ENCODE data around the gene EZR.

DNA sequence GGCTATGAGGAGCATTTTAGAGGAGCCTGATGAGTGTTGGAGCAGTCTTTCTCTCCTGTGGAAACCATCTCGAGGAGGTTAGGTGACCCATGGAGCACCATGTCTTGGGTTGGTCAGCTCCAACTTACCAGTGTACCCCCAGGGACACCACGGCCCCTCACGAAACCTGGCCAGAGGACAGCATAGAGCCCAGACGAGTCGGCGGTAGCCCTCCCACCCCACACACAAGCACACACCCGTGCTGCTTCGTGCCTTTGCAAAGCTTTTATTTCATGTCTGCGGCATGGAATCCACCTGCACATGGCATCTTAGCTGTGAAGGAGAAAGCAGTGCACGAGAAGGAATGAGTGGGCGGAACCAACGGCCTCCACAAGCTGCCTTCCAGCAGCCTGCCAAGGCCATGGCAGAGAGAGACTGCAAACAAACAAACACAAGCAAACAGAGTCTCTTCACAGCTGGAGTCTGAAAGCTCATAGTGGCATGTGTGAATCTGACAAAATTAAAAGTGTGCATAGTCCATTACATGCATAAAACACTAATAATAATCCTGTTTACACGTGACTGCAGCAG lies 53.6 kb downstream of the EZR start:
- TF ChIP-seq, protein P1, sequence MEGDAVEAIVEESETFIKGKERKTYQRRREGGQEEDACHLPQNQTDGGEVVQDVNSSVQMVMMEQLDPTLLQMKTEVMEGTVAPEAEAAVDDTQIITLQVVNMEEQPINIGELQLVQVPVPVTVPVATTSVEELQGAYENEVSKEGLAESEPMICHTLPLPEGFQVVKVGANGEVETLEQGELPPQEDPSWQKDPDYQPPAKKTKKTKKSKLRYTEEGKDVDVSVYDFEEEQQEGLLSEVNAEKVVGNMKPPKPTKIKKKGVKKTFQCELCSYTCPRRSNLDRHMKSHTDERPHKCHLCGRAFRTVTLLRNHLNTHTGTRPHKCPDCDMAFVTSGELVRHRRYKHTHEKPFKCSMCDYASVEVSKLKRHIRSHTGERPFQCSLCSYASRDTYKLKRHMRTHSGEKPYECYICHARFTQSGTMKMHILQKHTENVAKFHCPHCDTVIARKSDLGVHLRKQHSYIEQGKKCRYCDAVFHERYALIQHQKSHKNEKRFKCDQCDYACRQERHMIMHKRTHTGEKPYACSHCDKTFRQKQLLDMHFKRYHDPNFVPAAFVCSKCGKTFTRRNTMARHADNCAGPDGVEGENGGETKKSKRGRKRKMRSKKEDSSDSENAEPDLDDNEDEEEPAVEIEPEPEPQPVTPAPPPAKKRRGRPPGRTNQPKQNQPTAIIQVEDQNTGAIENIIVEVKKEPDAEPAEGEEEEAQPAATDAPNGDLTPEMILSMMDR (IDR thresholded peaks at IDR 0.05; ENCODE audit: borderline replicate concordance, extremely low read depth, low read length, poor library complexity, severe bottlenecking), result no peak
- no peak for TF ChIP-seq EZH2 (IDR thresholded peaks at IDR 0.05; ENCODE audit: borderline replicate concordance, low read depth, low read length, severe bottlenecking)
